LoVo (cell line): ENCODE results near the gene TRMO.

Experiments
- DNase-seq: peaks from one replicate; pipeline ENCODE4 v3.0.0-alpha.2; 2016; ENCODE audit warnings: low spot score

TRMO gene

GRCh38 chr9:97858826-97859225 is 63.5 kb downstream of the TRMO start:
- DNase-seq: no peak

- DNase-seq: no peak
These were observed 63.9 kb downstream of the TRMO start for GRCh38 chr9:97858393-97858713.

GRCh38 chr9:97857606-97858392 is 64.5 kb downstream of the TRMO start:
- DNase-seq: no peak

- no peak for DNase-seq
These were observed 65.3 kb downstream of the TRMO start for GRCh38 chr9:97856857-97857605.

- DNase-seq: no peak
These were observed 66.4 kb downstream of the TRMO start for GRCh38 chr9:97855899-97856298.

GRCh38 chr9:97855486-97855875 is 66.8 kb downstream of the TRMO start:
- no peak for DNase-seq

- DNase-seq: no peak
These were observed 67.4 kb downstream of the TRMO start for GRCh38 chr9:97854696-97855485.
